ENCODE measurements around the gene SPIRE1.
"Not testable (repeated sequence)": the region's sequence is repeated elsewhere in the genome, so short reads cannot be mapped to it uniquely, and the experiment has no call there.

- TF ChIP-seq POLR2A (IDR thresholded peaks at IDR 0.05; ENCODE audit: low read length); GATA1 (IDR thresholded peaks at IDR 0.05; ENCODE audit: low read depth, low read length): not testable (repeated sequence)
Observed at GRCh38 chr18:12410747-12411146, 247.2 kb downstream of the SPIRE1 start.

Measured in erythroblast (primary cell).